WERI-Rb-1 (cell line): Measurements from ENCODE around the gene ROBO2.

Experiments
- DNase-seq: peaks from one replicate; pipeline ENCODE4 v3.0.0-alpha.2; 2020
- H3K27ac ChIP-seq: fragments of 250-450 bp; sonication (Bioruptor Pico); 2 replicates; pipeline ENCODE4 v1.5.1; 2020; ENCODE audit warnings: mild to moderate bottlenecking, moderate library complexity
- H3K27me3 ChIP-seq: fragments of 250-450 bp; sonication (Bioruptor Pico); 2 replicates; pipeline ENCODE4 v1.5.1; 2021; ENCODE audit warnings: mild to moderate bottlenecking, low read depth, moderate library complexity; ENCODE audit not compliant: insufficient read depth, severe bottlenecking
- H3K36me3 ChIP-seq: fragments of 250-450 bp; sonication (Bioruptor Pico); 2 replicates; pipeline ENCODE4 v1.5.1; 2020; ENCODE audit warnings: mild to moderate bottlenecking, moderate library complexity
- H3K4me3 ChIP-seq: 2 replicates; pipeline ENCODE4 v1.5.1; 2011; ENCODE audit warnings: low read depth, mild to moderate bottlenecking, control low read depth, low read length
- H3K9me3 ChIP-seq: fragments of 250-450 bp; sonication (Bioruptor Pico); 2 replicates; pipeline ENCODE4 v1.5.1; 2021; ENCODE audit warnings: mild to moderate bottlenecking, moderate library complexity; ENCODE audit not compliant: severe bottlenecking
- TF ChIP-seq, protein P1 (sequence below): IDR thresholded peaks from 2 replicates; pipeline ENCODE4 v1.5.1; 2011; ENCODE audit warnings: low read depth, mild to moderate bottlenecking, control low read depth, inconsistent platforms, low read length

The ROBO2 gene

DNA sequence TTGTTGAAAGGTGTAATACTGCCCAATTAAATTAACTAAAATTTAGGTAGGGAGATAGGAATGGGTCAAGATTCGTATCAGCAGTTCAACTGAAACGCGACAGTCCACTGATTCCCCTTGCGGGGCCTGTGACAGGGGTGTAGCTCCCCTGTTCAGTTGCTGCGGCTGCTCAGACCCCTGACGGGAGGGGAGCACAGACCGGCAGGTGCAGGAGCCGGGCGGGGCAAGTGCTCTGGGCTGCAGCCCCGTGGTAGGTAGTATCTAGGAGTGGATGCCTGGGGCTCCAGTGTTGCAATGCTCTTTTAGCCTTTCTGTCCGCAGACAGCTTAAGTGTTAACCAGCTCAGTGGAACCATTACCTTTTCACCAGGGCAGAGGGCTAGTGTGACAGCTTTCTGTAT lies 164.9 kb downstream of the ROBO2 start:
- no peak overlapping the region for H3K4me3 ChIP-seq
- DNase-seq, result no peak
- H3K27me3 ChIP-seq, result no peaks in the 10 kb centered on the region
- H3K9me3 ChIP-seq, result no peaks in the 10 kb centered on the region
- no peaks in the 10 kb centered on the region for H3K36me3 ChIP-seq
- TF ChIP-seq, protein P1, sequence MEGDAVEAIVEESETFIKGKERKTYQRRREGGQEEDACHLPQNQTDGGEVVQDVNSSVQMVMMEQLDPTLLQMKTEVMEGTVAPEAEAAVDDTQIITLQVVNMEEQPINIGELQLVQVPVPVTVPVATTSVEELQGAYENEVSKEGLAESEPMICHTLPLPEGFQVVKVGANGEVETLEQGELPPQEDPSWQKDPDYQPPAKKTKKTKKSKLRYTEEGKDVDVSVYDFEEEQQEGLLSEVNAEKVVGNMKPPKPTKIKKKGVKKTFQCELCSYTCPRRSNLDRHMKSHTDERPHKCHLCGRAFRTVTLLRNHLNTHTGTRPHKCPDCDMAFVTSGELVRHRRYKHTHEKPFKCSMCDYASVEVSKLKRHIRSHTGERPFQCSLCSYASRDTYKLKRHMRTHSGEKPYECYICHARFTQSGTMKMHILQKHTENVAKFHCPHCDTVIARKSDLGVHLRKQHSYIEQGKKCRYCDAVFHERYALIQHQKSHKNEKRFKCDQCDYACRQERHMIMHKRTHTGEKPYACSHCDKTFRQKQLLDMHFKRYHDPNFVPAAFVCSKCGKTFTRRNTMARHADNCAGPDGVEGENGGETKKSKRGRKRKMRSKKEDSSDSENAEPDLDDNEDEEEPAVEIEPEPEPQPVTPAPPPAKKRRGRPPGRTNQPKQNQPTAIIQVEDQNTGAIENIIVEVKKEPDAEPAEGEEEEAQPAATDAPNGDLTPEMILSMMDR, result no peak
- no peak overlapping the region for H3K27ac ChIP-seq

DNA sequence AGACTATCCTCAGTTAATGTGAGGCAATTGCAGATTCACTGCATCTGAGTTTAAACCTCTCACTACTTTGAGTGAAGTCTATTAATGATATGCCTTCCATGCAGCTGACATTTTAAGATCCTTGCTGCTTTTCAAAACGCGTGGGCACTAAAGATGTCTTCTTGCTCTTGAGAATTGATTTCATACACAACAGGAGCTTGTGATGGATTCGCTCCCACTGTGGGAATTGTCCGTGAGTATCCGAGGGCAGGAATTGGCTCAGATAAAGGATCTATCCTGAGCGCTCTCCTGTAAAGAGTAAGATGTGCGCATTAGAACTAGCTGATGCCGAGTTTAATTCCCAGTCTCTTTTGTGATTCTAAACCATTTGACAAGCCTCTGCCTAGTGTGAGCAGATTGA lies 167.9 kb downstream of the ROBO2 start:
- Histone ChIP-seq H3K36me3 (no peaks in the 10 kb centered on the region), H3K27me3 (no peaks in the 10 kb centered on the region), H3K9me3 (no peaks in the 10 kb centered on the region), H3K4me3 (no peak overlapping the region), H3K27ac (no peak overlapping the region)
- TF ChIP-seq, protein P1, result no peak
- no peak for DNase-seq

DNA sequence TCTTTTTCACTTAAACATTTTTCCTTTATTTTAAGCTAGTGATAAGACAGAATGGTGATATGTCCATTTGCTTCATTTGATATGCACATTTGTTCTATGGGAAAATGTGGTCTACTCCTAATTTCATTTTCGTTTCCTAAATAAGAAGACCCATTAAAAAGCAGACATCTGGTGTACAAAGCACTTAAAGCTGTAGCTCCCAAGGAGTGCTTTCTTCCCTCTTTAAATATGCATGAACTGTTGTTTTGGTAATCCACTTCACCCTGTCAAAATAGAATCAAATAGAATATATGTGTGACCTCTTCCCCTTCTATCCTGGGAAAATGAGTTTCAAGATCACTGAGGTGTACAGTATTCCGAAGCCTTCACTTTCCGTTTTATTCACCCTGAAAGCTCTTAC lies 182.8 kb downstream of the ROBO2 start:
- no peak for DNase-seq
- TF ChIP-seq, protein P1, result no peak
- Histone ChIP-seq H3K9me3 (no peaks in the 10 kb centered on the region), H3K36me3 (no peaks in the 10 kb centered on the region), H3K27me3 (no peaks in the 10 kb centered on the region), H3K4me3 (no peak overlapping the region), H3K27ac (no peak overlapping the region)

DNA sequence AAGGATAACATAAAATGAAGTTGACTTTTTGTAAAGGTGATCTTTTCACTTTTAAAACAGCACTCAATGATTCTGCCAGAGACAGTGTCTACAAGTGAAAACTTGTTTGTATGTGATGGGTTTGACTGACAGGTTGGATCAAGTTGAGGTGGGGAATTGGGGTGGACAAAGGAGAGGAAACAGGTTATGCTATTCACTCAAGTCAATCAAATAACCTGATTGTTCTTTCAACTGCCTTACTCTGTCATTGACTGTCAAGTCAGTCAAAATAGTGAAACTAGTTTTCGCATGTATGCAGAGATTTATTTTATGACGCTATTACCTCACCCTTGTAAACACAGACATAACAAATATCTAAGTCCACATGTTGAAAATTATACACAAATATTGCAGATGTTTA lies 187.7 kb downstream of the ROBO2 start:
- no peak for DNase-seq
- Histone ChIP-seq H3K4me3 (no peak overlapping the region), H3K36me3 (no peaks in the 10 kb centered on the region; the same call in 1 of the 2 replicates), H3K27me3 (no peaks in the 10 kb centered on the region), H3K27ac (no peak overlapping the region), H3K9me3 (no peaks in the 10 kb centered on the region)
- TF ChIP-seq, protein P1, result no peak

DNA sequence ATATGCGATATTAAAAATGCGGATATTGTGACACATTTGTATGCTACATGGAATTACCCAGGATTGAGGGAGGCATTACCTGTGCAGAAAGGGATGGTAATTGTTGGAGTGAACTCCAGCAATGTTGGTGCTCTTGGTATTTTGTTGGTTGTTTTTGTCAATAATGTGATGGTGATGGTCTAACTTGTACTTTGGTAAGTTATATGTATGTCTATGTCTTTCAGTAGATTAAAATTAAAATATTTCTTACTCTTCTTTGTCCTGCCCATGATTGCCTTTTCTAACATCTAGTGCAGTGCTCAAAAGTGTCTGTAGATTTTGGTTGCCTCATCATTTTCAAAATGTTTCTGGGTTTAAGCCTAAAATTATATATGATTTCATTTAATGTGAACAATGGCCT lies 192.7 kb downstream of the ROBO2 start:
- no peak overlapping the region for H3K4me3 ChIP-seq
- DNase-seq, result no peak
- H3K36me3 ChIP-seq, result no peaks in the 10 kb centered on the region; the same call in 1 of the 2 replicates
- H3K27me3 ChIP-seq, result no peaks in the 10 kb centered on the region
- TF ChIP-seq, protein P1, result no peak
- no peaks in the 10 kb centered on the region for H3K9me3 ChIP-seq
- H3K27ac ChIP-seq, result no peak overlapping the region

DNA sequence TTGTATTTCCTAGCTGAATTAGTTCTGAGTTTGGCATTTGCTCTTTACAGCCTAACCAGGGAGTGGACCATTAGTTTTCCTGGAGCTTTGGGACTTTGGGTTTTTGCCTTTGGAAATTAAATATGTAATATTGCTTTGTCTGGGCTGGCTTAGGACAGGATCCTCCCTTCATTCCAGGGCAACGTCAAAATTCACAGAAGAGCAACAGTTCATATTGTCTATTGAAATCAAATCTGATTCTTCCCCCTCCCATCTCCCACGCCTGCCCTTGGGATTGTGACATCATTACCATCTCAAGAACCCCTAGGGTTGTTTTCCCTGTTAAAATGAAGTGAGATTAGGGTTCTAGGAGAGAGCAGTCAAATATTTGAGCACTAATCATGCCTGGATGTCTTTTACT lies 194.1 kb downstream of the ROBO2 start:
- H3K9me3 ChIP-seq, result no peaks in the 10 kb centered on the region
- no peaks in the 10 kb centered on the region; the same call in 1 of the 2 replicates for H3K36me3 ChIP-seq
- DNase-seq, result no peak
- no peak overlapping the region for H3K4me3 ChIP-seq
- no peaks in the 10 kb centered on the region for H3K27me3 ChIP-seq
- no peak overlapping the region for H3K27ac ChIP-seq
- TF ChIP-seq, protein P1, result no peak
